HG03060 (cell line): ENCODE data around the gene NCKAP5L.

Experiments
- ATAC-seq: cut with Tn5 transposase; IDR thresholded peaks from one replicate; pipeline ENCODE4 v1.9.1; 2021; ENCODE audit warnings: low read depth, moderate number of reproducible peaks; ENCODE audit not compliant: unreplicated experiment

NCKAP5L gene

GRCh38 chr12:49748306-49748705 lies 79.9 kb downstream of the NCKAP5L start:
- ATAC-seq, result no peak

GRCh38 chr12:49744363-49744885 lies 83.8 kb downstream of the NCKAP5L start:
- no peak for ATAC-seq

GRCh38 chr12:49741882-49742620 lies 86.2 kb downstream of the NCKAP5L start:
- ATAC-seq, result peak; percentile 25
